ENCODE measurements around the gene IL15RA. TPM values are rescaled to one million over a fixed set of nuclear protein-coding genes. Genes with fewer than 3 reads are reported as not detected.

Gene IL15RA
- total and polyA plus RNA-seq, 10 of the 15 experiments (the other 5 are each of a cell fraction or from before 2014, with no cell fraction given) = 2.0 to 14.8 (median 12.1) TPM

GRCh38 chr10:5977471-5978229 is at the start of gene IL15RA (continued):
- TF ChIP-seq TCF12 (IDR thresholded peaks at IDR 0.05; ENCODE audit: low read depth, low read length) (peak; percentile 78), DPF2 (IDR thresholded peaks at IDR 0.05) (peak; percentile 82), GATAD2B (conservative IDR thresholded peaks at IDR 0.05; ENCODE audit: low read depth) (peak; percentile 42), YY1 (IDR thresholded peaks at IDR 0.05; ENCODE audit: low read depth, low read length) (peak; percentile 30), KLF5 (IDR thresholded peaks at IDR 0.05; ENCODE audit: partially characterized antibody) (no peak), BCL11A (IDR thresholded peaks at IDR 0.05; ENCODE audit: low read depth, low read length) (0 out of 2 replicates have a peak, but pooled peaks have one; percentile 7), EED (IDR thresholded peaks at IDR 0.05; ENCODE audit: low read depth) (no peak; the same call in 1 of the 2 replicates), NFYA (IDR thresholded peaks at IDR 0.05; ENCODE audit: borderline replicate concordance, low read depth, low read length) (no peak)

- FAIRE-seq = no peak
- POLR2A ChIA-PET = interaction anchor here (1.2 kb wide), 1 partner anchor 66 kb away, joined by 3 read pairs; no protein-coding TSS in a partner anchor
- H3K9me3 ChIP-seq (replicated peaks; ENCODE audit: control insufficient read depth, insufficient read depth, low read length) = no peaks in the 10 kb centered on the region
- WGBS (ENCODE audit: insufficient coverage, insufficient replicate concordance, low lambda C conversion rate, missing lambda C conversion rate) = 71% methylated on average over 6 of the region's 6 CpGs
- H3K27me3 ChIP-seq (replicated peaks in 1 of 2; ENCODE audit: control insufficient read depth in 2 of 2, insufficient read depth in 2 of 2, low read length in 1 of 2) = no peaks in the 10 kb centered on the region
- no peak for DNase-seq (ENCODE audit: low read depth, low spot score)
- H3K4me3 ChIP-seq = no peak overlapping the region
- no peaks in the 10 kb centered on the region for H3K79me2 ChIP-seq (ENCODE audit: control insufficient read depth, insufficient read depth, low read length)
- in situ Hi-C loops (cut with MboI) = no loop called here
- TF ChIP-seq HCFC1 (IDR thresholded peaks at IDR 0.05; ENCODE audit: low read length) = no peak
- TF ChIP-seq MEF2B (IDR thresholded peaks at IDR 0.05; ENCODE audit: partially characterized antibody, poor library complexity, severe bottlenecking) = no peak
- no peak for TF ChIP-seq HDAC2 (IDR thresholded peaks at IDR 0.05)
- TF ChIP-seq, protein P1, sequence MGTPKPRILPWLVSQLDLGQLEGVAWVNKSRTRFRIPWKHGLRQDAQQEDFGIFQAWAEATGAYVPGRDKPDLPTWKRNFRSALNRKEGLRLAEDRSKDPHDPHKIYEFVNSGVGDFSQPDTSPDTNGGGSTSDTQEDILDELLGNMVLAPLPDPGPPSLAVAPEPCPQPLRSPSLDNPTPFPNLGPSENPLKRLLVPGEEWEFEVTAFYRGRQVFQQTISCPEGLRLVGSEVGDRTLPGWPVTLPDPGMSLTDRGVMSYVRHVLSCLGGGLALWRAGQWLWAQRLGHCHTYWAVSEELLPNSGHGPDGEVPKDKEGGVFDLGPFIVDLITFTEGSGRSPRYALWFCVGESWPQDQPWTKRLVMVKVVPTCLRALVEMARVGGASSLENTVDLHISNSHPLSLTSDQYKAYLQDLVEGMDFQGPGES (IDR thresholded peaks at IDR 0.05) = no peak
- TF ChIP-seq, protein P2, sequence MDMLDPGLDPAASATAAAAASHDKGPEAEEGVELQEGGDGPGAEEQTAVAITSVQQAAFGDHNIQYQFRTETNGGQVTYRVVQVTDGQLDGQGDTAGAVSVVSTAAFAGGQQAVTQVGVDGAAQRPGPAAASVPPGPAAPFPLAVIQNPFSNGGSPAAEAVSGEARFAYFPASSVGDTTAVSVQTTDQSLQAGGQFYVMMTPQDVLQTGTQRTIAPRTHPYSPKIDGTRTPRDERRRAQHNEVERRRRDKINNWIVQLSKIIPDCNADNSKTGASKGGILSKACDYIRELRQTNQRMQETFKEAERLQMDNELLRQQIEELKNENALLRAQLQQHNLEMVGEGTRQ (IDR thresholded peaks at IDR 0.05; ENCODE audit: borderline replicate concordance, low read depth, low read length) = no peak
- no peaks in the 10 kb centered on the region for H4K20me1 ChIP-seq (ENCODE audit: control insufficient read depth, insufficient read depth)
- BruUV-seq (replicated peaks) = no TSS peak
- no peak for ATAC-seq
- CTCF ChIA-PET = interaction anchor here (1.1 to 1.2 kb wide), 2 partner anchors 60 to 62 kb away, joined by 3 to 4 read pairs; no protein-coding TSS in a partner anchor
- no peak overlapping the region for H3K4me2 ChIP-seq (ENCODE audit: control insufficient read depth, insufficient read depth)
- H3K27ac ChIP-seq (ENCODE audit: control insufficient read depth, insufficient read depth) = no peak overlapping the region
- H3K4me1 ChIP-seq (ENCODE audit: control insufficient read depth, insufficient read depth, low read length) = no peaks in the 10 kb centered on the region
- H3K36me3 ChIP-seq (ENCODE audit: control insufficient read depth in 2 of 2, insufficient read depth in 2 of 2, low read length in 1 of 2) = no peaks in the 10 kb centered on the region
- no peak overlapping the region for H3K9ac ChIP-seq (ENCODE audit: control insufficient read depth, insufficient read depth, low read length)
- RAD21 ChIA-PET (ENCODE audit: unreplicated experiment) = no interaction called here
- H2AFZ ChIP-seq (ENCODE audit: control insufficient read depth, low read depth, low read length) = no peak overlapping the region
- intact Hi-C loops (cut with micrococcal nuclease; ENCODE audit: unreplicated experiment) = no loop called here
- SMC1A ChIA-PET (ENCODE audit: uncharacterized antibody, unreplicated experiment) = interaction anchor here (0.6 to 3.1 kb wide), 2 partner anchors 9 to 12 kb away, joined by 3 to 14 read pairs; no protein-coding TSS in a partner anchor
These were observed 48.4 kb upstream of the IL15RA start for GRCh38 chr10:6025683-6026255.

Measured in GM12878 (cell line).